ENCODE measurements around the gene PLSCR3. TPM values are rescaled to one million over a fixed set of nuclear protein-coding genes. Genes with fewer than 3 reads are reported as not detected.

Gene PLSCR3
- total RNA-seq, 1 donor from 2014 or later: 35.5 TPM

DNA sequence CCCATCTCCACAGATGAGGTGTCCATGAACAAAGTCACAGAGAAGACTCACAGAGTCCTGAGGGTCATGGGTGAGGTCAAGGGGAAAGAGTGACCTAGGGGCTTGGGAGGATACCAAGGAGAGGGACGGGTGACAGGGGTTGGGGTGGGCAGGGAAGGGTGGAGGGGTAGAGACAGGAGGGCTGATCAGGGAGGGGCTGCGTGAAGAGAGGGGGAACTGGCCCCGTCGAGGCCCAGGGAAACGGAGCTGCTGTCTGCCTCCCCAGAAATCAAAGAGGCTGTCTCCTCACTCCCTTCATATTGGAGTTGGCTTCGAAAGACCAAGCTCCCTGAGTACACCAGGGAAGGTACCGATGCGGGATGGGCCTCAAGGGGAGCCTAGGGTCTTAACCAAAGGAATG, 38.8 kb downstream of the PLSCR3 start:
- H3K36me3 Mint-ChIP-seq (ENCODE audit: insufficient read depth): no peaks in the 10 kb centered on the region
- H3K9me3 Mint-ChIP-seq (ENCODE audit: low read depth): no peaks in the 10 kb centered on the region
- no peak overlapping the region for H3K27ac Mint-ChIP-seq
- peaks cover 15% of the 10 kb centered on the region for H3K4me1 Mint-ChIP-seq (ENCODE audit: low read depth)
- no peak overlapping the region for H3K4me3 Mint-ChIP-seq (ENCODE audit: low read depth)
- peaks cover 7% of the 10 kb centered on the region for H3K27me3 Mint-ChIP-seq
- DNase-seq (ENCODE audit: low spot score, unreplicated experiment): no peak
- TF ChIP-seq, protein P1, sequence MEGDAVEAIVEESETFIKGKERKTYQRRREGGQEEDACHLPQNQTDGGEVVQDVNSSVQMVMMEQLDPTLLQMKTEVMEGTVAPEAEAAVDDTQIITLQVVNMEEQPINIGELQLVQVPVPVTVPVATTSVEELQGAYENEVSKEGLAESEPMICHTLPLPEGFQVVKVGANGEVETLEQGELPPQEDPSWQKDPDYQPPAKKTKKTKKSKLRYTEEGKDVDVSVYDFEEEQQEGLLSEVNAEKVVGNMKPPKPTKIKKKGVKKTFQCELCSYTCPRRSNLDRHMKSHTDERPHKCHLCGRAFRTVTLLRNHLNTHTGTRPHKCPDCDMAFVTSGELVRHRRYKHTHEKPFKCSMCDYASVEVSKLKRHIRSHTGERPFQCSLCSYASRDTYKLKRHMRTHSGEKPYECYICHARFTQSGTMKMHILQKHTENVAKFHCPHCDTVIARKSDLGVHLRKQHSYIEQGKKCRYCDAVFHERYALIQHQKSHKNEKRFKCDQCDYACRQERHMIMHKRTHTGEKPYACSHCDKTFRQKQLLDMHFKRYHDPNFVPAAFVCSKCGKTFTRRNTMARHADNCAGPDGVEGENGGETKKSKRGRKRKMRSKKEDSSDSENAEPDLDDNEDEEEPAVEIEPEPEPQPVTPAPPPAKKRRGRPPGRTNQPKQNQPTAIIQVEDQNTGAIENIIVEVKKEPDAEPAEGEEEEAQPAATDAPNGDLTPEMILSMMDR (IDR thresholded peaks at IDR 0.05; ENCODE audit: unreplicated experiment): no peak

DNA sequence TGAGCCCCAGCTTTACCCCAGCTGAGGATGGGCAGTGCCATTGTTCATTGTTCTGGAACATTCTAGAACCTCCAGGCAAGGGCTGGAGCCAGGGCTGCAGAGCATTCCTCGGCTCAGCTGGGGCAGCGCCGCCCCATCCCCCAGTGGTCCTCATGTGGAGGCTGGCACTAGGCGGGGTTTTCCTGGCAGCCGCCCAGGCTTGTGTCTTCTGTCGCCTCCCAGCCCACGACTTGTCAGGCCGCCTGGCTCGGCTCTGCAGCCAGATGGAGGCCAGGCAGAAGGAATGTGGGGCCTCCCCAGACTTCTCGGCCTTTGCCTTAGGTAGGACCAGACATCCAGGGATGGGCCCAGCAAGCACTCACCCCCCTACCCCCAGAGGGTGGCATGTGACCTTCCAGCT, 39.3 kb downstream of the PLSCR3 start, which contains the start of gene TMEM95:
TMEM95 (plus strand) TSS at position 104 of the 400 bp plus-strand sequence; CDS start at position 153, 49 bp downstream.
- Mint-ChIP-seq H3K27ac (no peak within 1 kb of the TSS), H3K4me1 (ENCODE audit: low read depth) (peaks cover 17% of the 10 kb centered on the region), H3K27me3 (peaks cover 7% of the 10 kb centered on the region), H3K4me3 (ENCODE audit: low read depth) (peak within 1 kb of the TSS; percentile 22), H3K36me3 (ENCODE audit: insufficient read depth) (no peaks in the 10 kb centered on the region), H3K9me3 (ENCODE audit: low read depth) (no peaks in the 10 kb centered on the region)
- DNase-seq (ENCODE audit: low spot score, unreplicated experiment): no peak
- TF ChIP-seq, protein P1 (IDR thresholded peaks at IDR 0.05; ENCODE audit: unreplicated experiment): no peak

DNA sequence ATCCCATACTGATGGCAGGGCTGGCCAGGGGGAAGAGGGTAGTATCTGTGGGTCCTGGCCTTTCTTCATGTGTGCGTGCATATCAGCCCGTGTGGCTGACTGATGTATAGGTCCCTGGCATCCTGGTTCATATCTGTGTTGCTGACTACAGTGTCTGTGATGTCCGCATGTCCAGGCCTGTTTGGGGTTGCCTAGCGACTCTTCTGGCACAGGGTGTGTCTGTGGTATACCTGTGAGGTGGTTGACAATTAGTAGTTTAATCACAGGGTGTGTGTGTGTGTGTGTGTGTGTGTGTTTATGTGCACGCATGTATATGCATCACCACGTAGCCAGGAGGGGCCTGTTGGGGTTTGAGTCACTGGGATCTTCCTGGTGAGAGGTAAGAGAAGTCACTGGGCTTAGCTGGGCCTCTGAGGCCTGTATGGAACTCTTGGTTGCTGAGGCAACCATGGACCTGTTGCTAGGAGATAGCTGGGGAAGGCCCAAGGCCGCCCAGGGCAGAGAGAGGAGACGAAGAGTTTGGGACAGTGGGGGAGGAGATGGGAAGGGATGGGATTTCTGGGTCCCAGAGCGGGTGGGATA, 40.0 kb downstream of the PLSCR3 start:
- Mint-ChIP-seq H3K4me1 (ENCODE audit: low read depth) (peaks cover 22% of the 10 kb centered on the region), H3K36me3 (ENCODE audit: insufficient read depth) (no peaks in the 10 kb centered on the region), H3K27ac (no peak overlapping the region), H3K4me3 (ENCODE audit: low read depth) (peak overlapping the region; percentile 22), H3K9me3 (ENCODE audit: low read depth) (no peaks in the 10 kb centered on the region), H3K27me3 (peaks cover 7% of the 10 kb centered on the region)
- DNase-seq (ENCODE audit: low spot score, unreplicated experiment): no peak
- TF ChIP-seq, protein P1 (IDR thresholded peaks at IDR 0.05; ENCODE audit: unreplicated experiment): no peak

DNA sequence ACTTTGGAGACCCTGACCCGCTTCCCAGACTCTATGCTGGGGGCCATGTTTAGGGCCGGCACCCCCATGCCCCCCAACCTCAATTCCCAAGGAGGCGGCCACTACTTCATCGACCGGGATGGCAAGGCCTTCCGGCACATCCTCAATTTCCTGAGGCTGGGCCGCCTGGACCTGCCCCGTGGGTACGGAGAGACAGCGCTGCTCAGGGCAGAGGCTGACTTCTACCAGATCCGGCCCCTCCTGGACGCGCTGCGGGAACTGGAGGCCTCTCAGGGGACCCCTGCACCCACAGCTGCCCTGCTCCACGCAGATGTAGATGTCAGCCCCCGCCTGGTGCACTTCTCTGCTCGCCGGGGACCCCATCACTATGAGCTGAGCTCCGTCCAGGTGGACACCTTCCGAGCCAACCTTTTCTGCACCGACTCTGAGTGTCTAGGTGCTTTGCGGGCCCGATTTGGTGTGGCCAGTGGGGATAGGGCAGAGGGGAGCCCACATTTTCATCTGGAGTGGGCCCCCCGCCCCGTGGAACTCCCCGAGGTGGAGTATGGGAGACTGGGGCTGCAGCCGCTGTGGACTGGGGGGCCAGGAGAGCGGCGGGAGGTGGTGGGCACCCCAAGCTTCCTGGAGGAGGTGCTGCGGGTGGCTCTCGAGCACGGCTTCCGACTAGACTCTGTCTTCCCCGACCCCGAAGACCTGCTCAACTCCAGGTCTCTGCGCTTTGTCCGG, 41.3 kb downstream of the PLSCR3 start:
- Mint-ChIP-seq H3K27me3 (peaks cover 3% of the 10 kb centered on the region), H3K27ac (peak overlapping the region; percentile 95), H3K4me1 (ENCODE audit: low read depth) (peaks cover 26% of the 10 kb centered on the region), H3K4me3 (ENCODE audit: low read depth) (peak overlapping the region; percentile 81), H3K36me3 (ENCODE audit: insufficient read depth) (no peaks in the 10 kb centered on the region), H3K9me3 (ENCODE audit: low read depth) (no peaks in the 10 kb centered on the region)
- DNase-seq (ENCODE audit: low spot score, unreplicated experiment): no peak
- TF ChIP-seq, protein P1 (IDR thresholded peaks at IDR 0.05; ENCODE audit: unreplicated experiment): no peak

DNA sequence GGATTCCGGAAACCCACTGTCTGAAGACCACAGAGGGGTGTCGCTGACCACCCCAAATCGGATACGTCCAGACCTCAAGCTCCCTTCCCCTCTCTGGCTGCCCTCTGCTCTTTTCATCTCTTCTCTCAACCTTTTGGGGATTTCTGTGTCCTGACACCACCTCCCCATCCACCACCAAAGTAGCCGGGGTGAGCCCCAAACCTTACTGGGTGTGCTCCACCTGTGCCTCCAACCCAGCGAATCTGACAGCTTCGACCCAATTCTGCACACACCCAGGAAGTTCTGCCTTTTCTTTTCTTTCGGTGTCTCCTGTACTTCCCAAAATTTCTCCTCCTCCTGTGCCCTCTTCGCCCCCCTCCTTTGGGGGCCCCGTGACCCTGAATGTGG, 41.8 kb downstream of the PLSCR3 start:
- peaks cover 26% of the 10 kb centered on the region for H3K4me1 Mint-ChIP-seq (ENCODE audit: low read depth)
- H3K9me3 Mint-ChIP-seq (ENCODE audit: low read depth): no peaks in the 10 kb centered on the region
- TF ChIP-seq, protein P1 (IDR thresholded peaks at IDR 0.05; ENCODE audit: unreplicated experiment): no peak

More for the DNA sequence above, 41.8 kb downstream of the PLSCR3 start:
- Mint-ChIP-seq H3K4me3 (ENCODE audit: low read depth) (peak overlapping the region; percentile 81), H3K36me3 (ENCODE audit: insufficient read depth) (no peaks in the 10 kb centered on the region), H3K27ac (peak overlapping the region; percentile 95), H3K27me3 (peaks cover 3% of the 10 kb centered on the region)
- no peak for DNase-seq (ENCODE audit: low spot score, unreplicated experiment)
